K562 (cell line): Measurements from ENCODE around the gene PVALEF. TPM values are rescaled to one million over a fixed set of nuclear protein-coding genes. Genes with fewer than 3 reads are reported as not detected.

Experiments
- CBFA2T2 ChIP-seq: fragments of 450-650 bp; conservative IDR thresholded peaks from 2 replicates; pipeline ENCODE4 v1.6.1; 2017; ENCODE audit warnings: mild to moderate bottlenecking
- HLTF ChIP-seq: fragments of 450-650 bp; IDR thresholded peaks from 2 replicates; pipeline ENCODE4 v1.6.1; 2016
- KDM1A ChIP-seq, 2 experiments: fragments of 450-650 bp; IDR thresholded peaks; 2 replicates each; pipeline ENCODE4 v1.6.1; 2016; ENCODE audit warnings: mild to moderate bottlenecking in 2 of 2
- PPARD ChIP-seq: fragments of 250-450 bp; sonication (Bioruptor Pico); IDR thresholded peaks from 2 replicates; pipeline ENCODE4 v1.8.0; 2022; ENCODE audit warnings: inconsistent platforms, mild to moderate bottlenecking, moderate library complexity
- ZNF143 ChIP-seq: sonication (generic); formaldehyde crosslinking; IDR thresholded peaks from 2 replicates; pipeline ENCODE4 v1.9.0; 2022; ENCODE audit warnings: mild to moderate bottlenecking, missing genetic modification reagents
- ZNF668 ChIP-seq: fragments of 250-450 bp; sonication (Bioruptor Pico); IDR thresholded peaks from 2 replicates; pipeline ENCODE4 v1.8.0; 2022; ENCODE audit warnings: mild to moderate bottlenecking, inconsistent platforms
- polyA plus RNA-seq, 8 experiments: library from polyadenylated mRNA; depleted of rRNA in 4 of 8; stranded (reverse) in 5 of 8; unstranded in 3 of 8; fragments of >200 nt; fragmentation: Nextera tagmentation in 2 of 8; fragmentation: Illumina TruSeq in 1 of 8; extraction: Ambion mirVana in 2 of 8; extraction: Trizol in 1 of 8; gene quantifications; 2 replicates each; pipeline versions ENCODE4 v1.2.1 to v1.2.3, GENCODE V29; 2011 to 2014; ENCODE audit warnings: inconsistent platforms in 1 of 8, missing spikeins in 1 of 8
- total RNA-seq, 7 experiments: library from RNA; depleted of rRNA in 6 of 7; stranded (reverse); fragments of >200 nt in 6 of 7; fragmentation: Illumina TruSeq in 2 of 7; extraction: Trizol in 2 of 7; gene quantifications; 2 replicates each; pipeline versions ENCODE4 v1.2.1 to v1.2.3, GENCODE V29; 2011 to 2021; ENCODE audit warnings: low replicate concordance in 1 of 7
- TF ChIP-seq, protein P1 (sequence below): sonication (generic); formaldehyde crosslinking; IDR thresholded peaks from 2 replicates; pipeline ENCODE4 v1.9.0; 2022; ENCODE audit warnings: mild to moderate bottlenecking, missing genetic modification reagents
- TF ChIP-seq, protein P2 (sequence below), 3 experiments: fragments of 200-800 bp in 1 of 3; fragments of 250-450 bp in 1 of 3; fragments of 450-650 bp in 1 of 3; sonication (Bioruptor Pico) in 1 of 3; sonication (Bioruptor generic) in 1 of 3; formaldehyde crosslinking in 1 of 3; IDR thresholded peaks; 2 replicates each; pipeline versions ENCODE4 v1.6.1 to v1.8.0; 2016 to 2022; ENCODE audit warnings: mild to moderate bottlenecking in 2 of 3, missing genetic modification characterization in 2 of 3, missing compliant biosample characterization in 1 of 3, moderate library complexity in 1 of 3
- TF ChIP-seq, protein P3 (sequence below): fragments of 450-650 bp; IDR thresholded peaks from 2 replicates; pipeline ENCODE4 v1.6.1; 2018; ENCODE audit warnings: mild to moderate bottlenecking, low read depth; ENCODE audit not compliant: partially characterized antibody
- TF ChIP-seq, protein P4 (sequence below): sonication (generic); formaldehyde crosslinking; IDR thresholded peaks from 2 replicates; pipeline ENCODE4 v1.8.1; 2023; ENCODE audit warnings: mild to moderate bottlenecking, missing genetic modification reagents

PVALEF gene
- total and polyA plus RNA-seq, 9 of the 15 experiments (the other 6 are each of a cell fraction or from before 2014, with no cell fraction given) = not detected

DNA sequence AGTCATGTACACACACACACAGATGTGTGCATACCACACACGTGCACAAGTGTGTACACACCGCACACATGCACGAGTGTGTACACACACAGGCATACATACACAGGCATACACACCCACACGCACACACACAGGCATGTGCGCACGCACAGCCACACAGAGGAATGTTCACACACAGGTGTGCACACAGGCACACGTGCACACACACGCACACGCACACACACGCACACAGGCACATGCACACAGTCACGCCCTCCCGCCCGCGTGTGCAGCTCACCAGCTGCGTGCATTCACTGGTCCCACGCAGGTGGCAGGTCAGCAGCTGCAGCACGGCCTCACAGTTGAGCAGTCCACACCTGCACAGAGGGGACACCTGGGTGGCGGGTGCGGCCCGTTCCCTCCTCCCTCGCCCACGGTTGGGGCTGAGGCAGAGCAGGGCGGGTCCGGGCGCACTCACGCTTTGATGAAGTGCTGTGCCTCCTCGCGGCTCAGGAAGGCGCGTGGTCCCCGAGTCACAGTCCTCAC is 65.9 kb downstream of the PVALEF start (continued):
- TF ChIP-seq PPARD (CRISPR knock-in tag) (no peak), KDM1A (IDR thresholded peaks at IDR 0.05) (peak in 1 of 2 experiments; percentile 95; a peak in 2 of 4 replicates), ZNF668 (CRISPR knock-in tag) (no peak), ZNF143 (no peak), CBFA2T2 (no peak), HLTF (no peak)
- TF ChIP-seq, protein P1, sequence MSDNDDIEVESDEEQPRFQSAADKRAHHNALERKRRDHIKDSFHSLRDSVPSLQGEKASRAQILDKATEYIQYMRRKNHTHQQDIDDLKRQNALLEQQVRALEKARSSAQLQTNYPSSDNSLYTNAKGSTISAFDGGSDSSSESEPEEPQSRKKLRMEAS (CRISPR knock-in tag) = peak; percentile 56
- TF ChIP-seq, protein P2, sequence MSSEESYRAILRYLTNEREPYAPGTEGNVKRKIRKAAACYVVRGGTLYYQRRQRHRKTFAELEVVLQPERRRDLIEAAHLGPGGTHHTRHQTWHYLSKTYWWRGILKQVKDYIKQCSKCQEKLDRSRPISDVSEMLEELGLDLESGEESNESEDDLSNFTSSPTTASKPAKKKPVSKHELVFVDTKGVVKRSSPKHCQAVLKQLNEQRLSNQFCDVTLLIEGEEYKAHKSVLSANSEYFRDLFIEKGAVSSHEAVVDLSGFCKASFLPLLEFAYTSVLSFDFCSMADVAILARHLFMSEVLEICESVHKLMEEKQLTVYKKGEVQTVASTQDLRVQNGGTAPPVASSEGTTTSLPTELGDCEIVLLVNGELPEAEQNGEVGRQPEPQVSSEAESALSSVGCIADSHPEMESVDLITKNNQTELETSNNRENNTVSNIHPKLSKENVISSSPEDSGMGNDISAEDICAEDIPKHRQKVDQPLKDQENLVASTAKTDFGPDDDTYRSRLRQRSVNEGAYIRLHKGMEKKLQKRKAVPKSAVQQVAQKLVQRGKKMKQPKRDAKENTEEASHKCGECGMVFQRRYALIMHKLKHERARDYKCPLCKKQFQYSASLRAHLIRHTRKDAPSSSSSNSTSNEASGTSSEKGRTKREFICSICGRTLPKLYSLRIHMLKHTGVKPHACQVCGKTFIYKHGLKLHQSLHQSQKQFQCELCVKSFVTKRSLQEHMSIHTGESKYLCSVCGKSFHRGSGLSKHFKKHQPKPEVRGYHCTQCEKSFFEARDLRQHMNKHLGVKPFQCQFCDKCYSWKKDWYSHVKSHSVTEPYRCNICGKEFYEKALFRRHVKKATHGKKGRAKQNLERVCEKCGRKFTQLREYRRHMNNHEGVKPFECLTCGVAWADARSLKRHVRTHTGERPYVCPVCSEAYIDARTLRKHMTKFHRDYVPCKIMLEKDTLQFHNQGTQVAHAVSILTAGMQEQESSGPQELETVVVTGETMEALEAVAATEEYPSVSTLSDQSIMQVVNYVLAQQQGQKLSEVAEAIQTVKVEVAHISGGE (CRISPR knock-in tag; IDR thresholded peaks at IDR 0.05) = no peak
- TF ChIP-seq, protein P3, sequence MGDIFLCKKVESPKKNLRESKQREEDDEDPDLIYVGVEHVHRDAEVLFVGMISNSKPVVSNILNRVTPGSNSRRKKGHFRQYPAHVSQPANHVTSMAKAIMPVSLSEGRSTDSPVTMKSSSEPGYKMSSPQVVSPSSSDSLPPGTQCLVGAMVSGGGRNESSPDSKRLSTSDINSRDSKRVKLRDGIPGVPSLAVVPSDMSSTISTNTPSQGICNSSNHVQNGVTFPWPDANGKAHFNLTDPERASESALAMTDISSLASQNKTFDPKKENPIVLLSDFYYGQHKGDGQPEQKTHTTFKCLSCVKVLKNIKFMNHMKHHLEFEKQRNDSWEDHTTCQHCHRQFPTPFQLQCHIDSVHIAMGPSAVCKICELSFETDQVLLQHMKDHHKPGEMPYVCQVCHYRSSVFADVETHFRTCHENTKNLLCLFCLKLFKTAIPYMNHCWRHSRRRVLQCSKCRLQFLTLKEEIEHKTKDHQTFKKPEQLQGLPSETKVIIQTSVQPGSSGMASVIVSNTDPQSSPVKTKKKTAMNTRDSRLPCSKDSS = no peak
- TF ChIP-seq, protein P4, sequence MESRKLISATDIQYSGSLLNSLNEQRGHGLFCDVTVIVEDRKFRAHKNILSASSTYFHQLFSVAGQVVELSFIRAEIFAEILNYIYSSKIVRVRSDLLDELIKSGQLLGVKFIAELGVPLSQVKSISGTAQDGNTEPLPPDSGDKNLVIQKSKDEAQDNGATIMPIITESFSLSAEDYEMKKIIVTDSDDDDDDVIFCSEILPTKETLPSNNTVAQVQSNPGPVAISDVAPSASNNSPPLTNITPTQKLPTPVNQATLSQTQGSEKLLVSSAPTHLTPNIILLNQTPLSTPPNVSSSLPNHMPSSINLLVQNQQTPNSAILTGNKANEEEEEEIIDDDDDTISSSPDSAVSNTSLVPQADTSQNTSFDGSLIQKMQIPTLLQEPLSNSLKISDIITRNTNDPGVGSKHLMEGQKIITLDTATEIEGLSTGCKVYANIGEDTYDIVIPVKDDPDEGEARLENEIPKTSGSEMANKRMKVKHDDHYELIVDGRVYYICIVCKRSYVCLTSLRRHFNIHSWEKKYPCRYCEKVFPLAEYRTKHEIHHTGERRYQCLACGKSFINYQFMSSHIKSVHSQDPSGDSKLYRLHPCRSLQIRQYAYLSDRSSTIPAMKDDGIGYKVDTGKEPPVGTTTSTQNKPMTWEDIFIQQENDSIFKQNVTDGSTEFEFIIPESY (CRISPR knock-in tag) = peak; percentile 82
- TF ChIP-seq, all 486 proteins: peak for 4
